HEK293 (cell line): ENCODE data around the gene THSD4.

Source experiments
- CTCF ChIP-seq: fragments of 450-650 bp; formaldehyde crosslinking; IDR thresholded peaks from 2 replicates; pipeline ENCODE4 v1.5.1; 2016; ENCODE audit warnings: missing biosample characterization, missing genetic modification characterization
- ZBTB7A ChIP-seq: fragments of 450-650 bp; formaldehyde crosslinking; IDR thresholded peaks from 2 replicates; pipeline ENCODE4 v1.5.1; 2016; ENCODE audit warnings: low read depth, missing biosample characterization, missing genetic modification characterization
- ZNF266 ChIP-seq: fragments of 450-650 bp; formaldehyde crosslinking; IDR thresholded peaks from 2 replicates; pipeline ENCODE4 v1.5.1; 2016; ENCODE audit warnings: missing biosample characterization, missing genetic modification characterization, low read depth
- ZNF274 ChIP-seq, 2 experiments: fragments of 200-500 bp in 1 of 2; fragments of 450-650 bp in 1 of 2; sonication (Bioruptor generic) in 1 of 2; formaldehyde crosslinking in 1 of 2; IDR thresholded peaks; 2 replicates each; pipeline versions ENCODE4 v1.5.1 to v1.6.1; 2014 to 2016; ENCODE audit warnings: borderline replicate concordance in 1 of 2, inconsistent platforms in 1 of 2, low read length in 1 of 2, missing biosample characterization in 1 of 2, missing genetic modification characterization in 1 of 2
- ZNF596 ChIP-seq: fragments of 450-650 bp; IDR thresholded peaks from 2 replicates; pipeline ENCODE4 v1.5.0; 2018; ENCODE audit warnings: missing biosample characterization, mild to moderate bottlenecking, missing genetic modification characterization, moderate library complexity
- ZNF664 ChIP-seq: fragments of 450-650 bp; formaldehyde crosslinking; IDR thresholded peaks from 2 replicates; pipeline ENCODE4 v1.5.1; 2016; ENCODE audit warnings: missing biosample characterization, missing genetic modification characterization
- ZNF830 ChIP-seq: fragments of 450-650 bp; IDR thresholded peaks from 2 replicates; pipeline ENCODE4 v1.5.0; 2018; ENCODE audit warnings: missing biosample characterization, missing genetic modification characterization, low read depth, mild to moderate bottlenecking, moderate library complexity

- TF ChIP-seq CTCF (tag by site-specific recombination) = no peak
- TF ChIP-seq ZNF266 (tag by site-specific recombination) = no peak
- TF ChIP-seq ZBTB7A (tag by site-specific recombination) = no peak
- no peak for TF ChIP-seq ZNF596 (tag by site-specific recombination)
- TF ChIP-seq ZNF664 (tag by site-specific recombination) = no peak
- no peak for TF ChIP-seq ZNF274 (IDR thresholded peaks at IDR 0.05; ENCODE audit: low read length)
- TF ChIP-seq ZNF274 (tag by site-specific recombination; IDR thresholded peaks at IDR 0.05; ENCODE audit: borderline replicate concordance) = no peak
- TF ChIP-seq ZNF830 = no peak
Measured at GRCh38 chr15:71776304-71776703, 661.0 kb downstream of the THSD4 start.
